GM21367 (cell line): ENCODE data around the gene IQGAP3.
"Not testable (repeated sequence)": the region's sequence is repeated elsewhere in the genome, so short reads cannot be mapped to it uniquely, and the experiment has no call there.

Source experiments
- ATAC-seq: cut with Tn5 transposase; IDR thresholded peaks from one replicate; pipeline ENCODE4 v1.9.1; 2021; ENCODE audit not compliant: unreplicated experiment

The IQGAP3 gene, protein sequence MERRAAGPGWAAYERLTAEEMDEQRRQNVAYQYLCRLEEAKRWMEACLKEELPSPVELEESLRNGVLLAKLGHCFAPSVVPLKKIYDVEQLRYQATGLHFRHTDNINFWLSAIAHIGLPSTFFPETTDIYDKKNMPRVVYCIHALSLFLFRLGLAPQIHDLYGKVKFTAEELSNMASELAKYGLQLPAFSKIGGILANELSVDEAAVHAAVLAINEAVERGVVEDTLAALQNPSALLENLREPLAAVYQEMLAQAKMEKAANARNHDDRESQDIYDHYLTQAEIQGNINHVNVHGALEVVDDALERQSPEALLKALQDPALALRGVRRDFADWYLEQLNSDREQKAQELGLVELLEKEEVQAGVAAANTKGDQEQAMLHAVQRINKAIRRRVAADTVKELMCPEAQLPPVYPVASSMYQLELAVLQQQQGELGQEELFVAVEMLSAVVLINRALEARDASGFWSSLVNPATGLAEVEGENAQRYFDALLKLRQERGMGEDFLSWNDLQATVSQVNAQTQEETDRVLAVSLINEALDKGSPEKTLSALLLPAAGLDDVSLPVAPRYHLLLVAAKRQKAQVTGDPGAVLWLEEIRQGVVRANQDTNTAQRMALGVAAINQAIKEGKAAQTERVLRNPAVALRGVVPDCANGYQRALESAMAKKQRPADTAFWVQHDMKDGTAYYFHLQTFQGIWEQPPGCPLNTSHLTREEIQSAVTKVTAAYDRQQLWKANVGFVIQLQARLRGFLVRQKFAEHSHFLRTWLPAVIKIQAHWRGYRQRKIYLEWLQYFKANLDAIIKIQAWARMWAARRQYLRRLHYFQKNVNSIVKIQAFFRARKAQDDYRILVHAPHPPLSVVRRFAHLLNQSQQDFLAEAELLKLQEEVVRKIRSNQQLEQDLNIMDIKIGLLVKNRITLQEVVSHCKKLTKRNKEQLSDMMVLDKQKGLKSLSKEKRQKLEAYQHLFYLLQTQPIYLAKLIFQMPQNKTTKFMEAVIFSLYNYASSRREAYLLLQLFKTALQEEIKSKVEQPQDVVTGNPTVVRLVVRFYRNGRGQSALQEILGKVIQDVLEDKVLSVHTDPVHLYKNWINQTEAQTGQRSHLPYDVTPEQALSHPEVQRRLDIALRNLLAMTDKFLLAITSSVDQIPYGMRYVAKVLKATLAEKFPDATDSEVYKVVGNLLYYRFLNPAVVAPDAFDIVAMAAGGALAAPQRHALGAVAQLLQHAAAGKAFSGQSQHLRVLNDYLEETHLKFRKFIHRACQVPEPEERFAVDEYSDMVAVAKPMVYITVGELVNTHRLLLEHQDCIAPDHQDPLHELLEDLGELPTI (N-terminal part only)

DNA sequence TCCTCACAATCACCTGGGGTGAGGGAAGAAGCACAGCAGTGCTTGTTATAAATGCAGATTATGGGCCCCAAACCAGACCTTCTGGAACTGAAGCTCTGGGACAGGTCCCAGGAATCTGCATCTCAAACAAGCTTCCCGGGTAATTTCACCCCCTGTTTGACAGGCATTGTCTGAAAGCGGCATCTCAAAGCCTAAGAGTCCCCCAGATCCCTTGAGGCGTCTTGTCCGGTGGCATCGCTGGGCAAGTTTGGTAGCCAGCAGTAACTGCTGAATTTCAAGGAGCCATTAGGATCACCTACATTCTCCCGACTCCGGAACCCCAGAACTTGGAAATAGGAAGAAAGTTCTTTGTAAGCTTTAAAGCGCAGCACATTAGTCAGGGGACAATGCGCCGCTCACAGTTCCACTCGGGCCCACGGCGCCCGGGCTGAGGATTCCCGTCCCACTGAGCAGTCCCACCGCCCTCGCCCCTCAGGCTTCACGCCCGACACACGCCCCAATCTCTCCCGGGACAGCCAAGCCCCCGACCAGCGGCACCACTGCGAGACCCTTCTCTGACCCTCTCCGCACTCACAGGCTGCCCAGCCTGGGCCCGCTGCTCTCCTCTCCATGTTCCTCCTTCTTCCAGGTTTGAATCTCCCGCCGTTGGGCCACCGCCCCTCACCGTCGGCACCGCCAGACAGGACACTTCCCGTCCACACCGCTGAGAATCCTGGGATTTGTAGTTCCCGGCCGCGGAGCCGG lies at the start of gene IQGAP3:
Gene IQGAP3, minus strand, starts transcription at position 647 of the 744 bp plus-strand sequence. Its CDS starts 36 bp downstream, at position 611.
- peak; percentile 68 for ATAC-seq

DNA sequence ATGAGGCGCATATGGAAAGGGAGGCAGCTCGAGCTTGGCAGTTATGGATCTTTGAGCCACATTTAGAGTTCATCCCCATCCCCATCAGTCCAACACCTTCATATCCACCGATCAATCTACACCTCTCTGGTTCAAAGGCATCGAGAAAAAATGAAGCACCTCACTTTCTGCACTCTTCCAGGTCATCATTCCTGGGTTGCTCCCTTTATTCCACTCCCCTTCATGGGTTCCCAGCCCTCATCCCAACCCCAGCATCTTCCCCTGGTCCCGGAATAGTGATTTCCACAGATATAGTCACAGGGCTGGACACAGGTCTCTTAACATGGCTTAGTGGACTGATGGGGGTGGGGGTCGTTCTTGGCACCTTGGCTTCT lies 47.2 kb upstream of the IQGAP3 start:
- ATAC-seq: no peak

DNA sequence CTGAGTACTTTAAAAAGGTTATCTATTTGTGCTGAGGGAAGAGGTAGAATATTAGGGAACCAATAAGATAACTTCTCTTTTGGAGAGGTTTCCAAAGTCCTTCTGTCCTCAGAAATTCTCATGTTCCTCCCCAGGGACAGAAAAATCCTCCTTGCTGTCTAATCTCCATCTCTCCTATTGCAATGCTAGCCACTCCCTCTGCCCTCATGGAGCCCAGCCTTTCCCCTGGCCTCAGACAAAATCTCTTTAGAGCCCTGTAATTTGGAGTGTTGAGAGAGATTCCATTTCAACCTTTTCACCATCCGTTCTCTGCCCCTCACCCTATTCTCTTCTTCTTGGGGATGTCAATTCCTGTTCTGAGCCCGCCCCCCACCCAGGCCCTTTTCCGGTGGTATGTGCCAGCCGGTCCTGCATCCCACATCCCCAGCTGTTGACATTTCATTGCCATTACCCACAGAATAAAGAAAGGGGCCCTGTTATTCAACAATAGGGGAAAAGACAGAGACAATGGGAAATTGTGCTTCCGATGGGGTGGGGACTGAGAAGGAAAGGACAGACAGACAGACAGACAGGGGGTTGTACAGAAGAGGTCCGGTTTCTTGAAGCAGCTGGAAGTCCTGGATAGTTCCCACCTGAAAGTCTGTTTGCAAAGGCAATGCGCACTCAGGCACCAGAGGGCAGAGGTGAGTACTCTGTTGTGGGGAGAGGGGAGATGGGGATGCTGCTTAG lies 46.7 kb upstream of the IQGAP3 start, which contains the start of gene HAPLN2:
Gene HAPLN2, plus strand, starts transcription at position 563 of the 729 bp plus-strand sequence. CDS start 4,076 bp downstream, outside the sequence.
- no peak for ATAC-seq

DNA sequence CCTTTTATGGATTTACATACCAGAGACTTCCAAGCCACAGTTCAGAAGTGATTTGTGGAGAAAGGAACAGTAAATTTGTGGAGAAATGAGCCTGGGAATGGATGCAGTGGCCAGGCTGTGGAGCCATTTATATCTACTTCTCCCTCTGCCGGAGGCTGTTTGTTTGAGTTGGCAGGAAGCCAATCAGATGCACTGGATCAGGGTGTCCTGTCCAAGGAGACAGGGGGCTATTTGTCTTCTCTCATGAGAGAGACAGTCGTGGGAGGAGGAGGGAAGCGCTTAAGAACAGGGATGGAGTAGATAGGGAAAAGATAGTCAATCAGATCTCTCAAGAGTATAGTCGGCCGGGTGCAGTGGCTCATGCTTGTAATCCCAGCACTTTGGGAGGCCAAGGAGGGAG lies 44.1 kb upstream of the IQGAP3 start:
- no peak for ATAC-seq

DNA sequence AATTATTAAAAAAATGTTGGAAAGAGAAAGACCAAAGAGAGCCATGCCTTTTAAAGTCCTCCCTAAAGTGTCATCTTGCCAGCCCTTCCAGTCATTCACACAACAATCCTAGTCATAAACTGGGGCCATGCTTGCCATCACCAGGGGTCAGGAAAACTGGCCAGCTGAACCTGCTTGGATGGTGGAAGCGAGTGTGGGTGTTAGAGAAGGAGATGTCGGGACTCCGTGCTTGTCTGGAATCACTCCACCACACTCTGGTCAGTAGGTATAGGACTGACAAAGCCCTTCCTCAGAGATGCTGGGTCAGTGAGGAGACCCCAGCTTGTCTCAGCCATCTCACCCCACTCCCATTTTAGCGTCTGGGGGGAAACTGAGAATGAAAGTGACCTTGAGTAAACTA lies 43.6 kb upstream of the IQGAP3 start:
- ATAC-seq: no peak

- no peak for ATAC-seq
Measured at GRCh38 chr1:156612666-156613065, 40.3 kb upstream of the IQGAP3 start.

GRCh38 chr1:156610072-156610471 lies 37.7 kb upstream of the IQGAP3 start:
- not testable (repeated sequence) for ATAC-seq

DNA sequence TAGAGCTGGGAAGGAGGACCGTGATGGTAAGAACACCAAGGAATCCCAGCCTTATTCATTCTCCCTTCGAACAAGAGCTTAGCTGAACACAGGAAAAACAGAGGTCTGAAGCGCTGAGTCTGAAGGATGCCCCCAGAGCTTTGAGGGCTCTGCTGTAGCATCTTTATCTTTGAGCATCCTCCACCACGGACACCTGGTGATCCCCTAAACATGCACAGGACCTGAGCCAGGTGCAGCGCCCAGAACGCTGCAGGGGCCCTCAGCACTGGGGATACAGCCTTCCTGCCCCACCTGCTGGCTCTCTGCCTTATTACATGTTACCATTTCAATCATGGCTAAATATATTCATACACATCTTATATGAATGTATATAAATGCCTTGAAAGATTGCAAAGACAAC lies 36.6 kb upstream of the IQGAP3 start:
- no peak for ATAC-seq

DNA sequence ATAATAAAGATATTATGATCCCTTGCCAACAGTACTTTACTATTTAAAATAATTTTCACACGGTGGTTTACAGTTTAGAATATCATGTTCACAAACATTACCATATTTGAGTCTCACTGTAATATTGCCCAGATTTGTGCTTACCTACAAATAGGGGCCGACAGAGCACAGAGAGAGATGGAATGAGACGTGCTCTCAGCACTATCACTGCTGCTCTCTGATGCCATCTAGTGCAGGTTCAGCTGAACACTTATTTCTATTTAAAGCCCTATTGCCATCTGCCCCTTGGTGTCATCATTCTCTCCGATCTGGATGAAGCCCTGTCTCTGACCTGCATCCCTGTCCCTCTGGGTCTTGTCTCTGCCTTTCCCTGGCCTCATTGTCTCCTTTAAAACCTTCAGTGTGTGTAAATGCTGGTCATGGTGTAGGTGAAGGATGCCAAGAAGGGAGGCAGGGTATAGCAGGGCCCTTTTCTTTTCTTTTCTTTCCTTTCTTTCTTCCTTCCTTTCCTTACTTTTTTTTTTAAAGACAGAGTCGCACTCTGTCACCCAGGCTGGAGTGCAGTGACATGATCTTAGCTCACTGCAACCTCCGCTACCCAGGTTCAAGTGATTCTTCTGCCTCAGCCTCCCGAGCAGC lies 35.8 kb upstream of the IQGAP3 start:
- ATAC-seq: peak; percentile 51

DNA sequence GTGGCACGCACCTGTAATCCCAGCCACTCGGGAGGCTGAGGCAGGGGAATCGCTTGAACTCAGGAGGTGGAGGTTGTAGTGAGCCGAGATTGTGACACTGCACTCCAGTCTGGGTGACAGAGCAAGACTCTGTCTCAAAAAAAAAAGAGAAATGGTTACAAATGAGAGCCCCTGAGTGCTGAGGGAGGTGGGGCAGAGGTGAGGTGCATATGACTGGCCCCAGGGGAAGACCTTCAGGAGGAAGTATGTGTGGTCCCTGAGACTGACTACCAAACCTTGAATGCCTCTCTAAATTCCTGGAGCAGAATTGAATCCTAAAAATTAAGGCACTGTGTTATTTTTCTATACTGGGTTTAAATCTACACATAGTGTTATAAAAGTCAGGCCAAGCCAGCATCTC lies 35.0 kb upstream of the IQGAP3 start:
- ATAC-seq: not testable (repeated sequence)

DNA sequence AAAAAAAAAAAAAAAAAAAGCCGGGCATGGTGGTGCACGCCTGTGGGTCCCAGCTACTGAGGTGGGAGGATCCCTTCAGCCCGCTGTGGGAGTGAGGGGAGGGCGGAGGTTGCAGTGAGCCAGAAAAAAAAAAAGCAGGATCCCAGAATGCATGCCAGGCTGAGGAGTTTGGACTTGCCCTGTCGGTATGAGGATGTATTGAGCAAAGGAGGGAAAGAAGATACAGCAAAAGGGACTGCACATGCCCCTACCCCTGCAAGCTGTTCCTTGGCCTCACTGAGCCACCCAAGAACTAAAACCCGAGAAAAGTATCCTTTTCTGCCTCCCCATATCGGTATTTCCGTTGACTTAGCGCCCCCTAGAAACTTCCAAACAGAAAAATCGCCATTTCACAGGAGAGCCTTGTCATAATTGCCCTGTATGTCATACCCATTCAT lies 30.2 kb upstream of the IQGAP3 start:
- no peak for ATAC-seq

DNA sequence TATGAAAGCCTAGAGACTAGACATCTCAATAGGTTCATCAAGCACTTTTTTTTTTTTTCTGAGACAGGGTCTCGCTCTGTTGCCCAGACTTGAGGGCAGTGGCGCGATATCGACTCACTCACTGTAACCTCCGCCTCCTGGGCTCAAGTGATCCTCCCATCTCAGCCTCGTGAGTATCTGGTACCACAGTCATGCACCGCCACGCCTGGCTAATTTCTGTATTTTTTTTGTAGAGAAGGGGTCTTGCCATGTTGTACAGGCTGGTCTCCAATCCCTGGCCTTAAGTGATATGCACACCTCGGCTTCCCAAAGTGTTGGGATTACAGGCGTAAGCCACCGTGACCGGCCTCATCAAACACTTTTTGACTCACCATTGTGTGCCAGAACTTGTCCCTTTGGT lies 29.5 kb upstream of the IQGAP3 start:
- ATAC-seq: no peak

GRCh38 chr1:156601122-156601830 lies 28.9 kb upstream of the IQGAP3 start, which contains the start of gene GPATCH4:
GPATCH4 (minus strand) TSS chr1:156601479.
- ATAC-seq: no peak

- no peak for ATAC-seq
Measured at GRCh38 chr1:156600733-156601121, 28.4 kb upstream of the IQGAP3 start.

- no peak for ATAC-seq
Measured at GRCh38 chr1:156599811-156600210, 27.4 kb upstream of the IQGAP3 start.

GRCh38 chr1:156598731-156599432 lies 26.5 kb upstream of the IQGAP3 start:
- ATAC-seq: no peak

- no peak for ATAC-seq
Measured at GRCh38 chr1:156598125-156598524, 25.8 kb upstream of the IQGAP3 start.

- ATAC-seq: no peak
Measured at GRCh38 chr1:156596426-156596825, 24.1 kb upstream of the IQGAP3 start.
